ENCODE data around the gene ANKS3.

Gene ANKS3, protein sequence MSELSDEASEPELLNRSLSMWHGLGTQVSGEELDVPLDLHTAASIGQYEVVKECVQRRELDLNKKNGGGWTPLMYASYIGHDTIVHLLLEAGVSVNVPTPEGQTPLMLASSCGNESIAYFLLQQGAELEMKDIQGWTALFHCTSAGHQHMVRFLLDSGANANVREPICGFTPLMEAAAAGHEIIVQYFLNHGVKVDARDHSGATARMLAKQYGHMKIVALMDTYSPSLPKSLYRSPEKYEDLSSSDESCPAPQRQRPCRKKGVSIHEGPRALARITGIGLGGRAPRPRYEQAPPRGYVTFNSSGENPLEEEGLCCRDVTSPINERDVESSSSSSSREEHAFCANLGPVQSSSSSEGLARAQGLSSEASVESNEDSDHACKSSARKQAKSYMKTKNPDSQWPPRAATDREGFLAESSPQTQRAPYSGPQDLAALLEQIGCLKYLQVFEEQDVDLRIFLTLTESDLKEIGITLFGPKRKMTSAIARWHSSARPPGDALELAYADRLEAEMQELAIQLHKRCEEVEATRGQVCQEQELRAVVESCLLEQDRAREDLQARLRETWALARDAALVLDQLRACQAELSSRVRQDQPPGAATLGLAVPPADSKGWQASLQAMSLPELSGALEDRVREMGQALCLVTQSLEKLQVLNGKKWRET

DNA sequence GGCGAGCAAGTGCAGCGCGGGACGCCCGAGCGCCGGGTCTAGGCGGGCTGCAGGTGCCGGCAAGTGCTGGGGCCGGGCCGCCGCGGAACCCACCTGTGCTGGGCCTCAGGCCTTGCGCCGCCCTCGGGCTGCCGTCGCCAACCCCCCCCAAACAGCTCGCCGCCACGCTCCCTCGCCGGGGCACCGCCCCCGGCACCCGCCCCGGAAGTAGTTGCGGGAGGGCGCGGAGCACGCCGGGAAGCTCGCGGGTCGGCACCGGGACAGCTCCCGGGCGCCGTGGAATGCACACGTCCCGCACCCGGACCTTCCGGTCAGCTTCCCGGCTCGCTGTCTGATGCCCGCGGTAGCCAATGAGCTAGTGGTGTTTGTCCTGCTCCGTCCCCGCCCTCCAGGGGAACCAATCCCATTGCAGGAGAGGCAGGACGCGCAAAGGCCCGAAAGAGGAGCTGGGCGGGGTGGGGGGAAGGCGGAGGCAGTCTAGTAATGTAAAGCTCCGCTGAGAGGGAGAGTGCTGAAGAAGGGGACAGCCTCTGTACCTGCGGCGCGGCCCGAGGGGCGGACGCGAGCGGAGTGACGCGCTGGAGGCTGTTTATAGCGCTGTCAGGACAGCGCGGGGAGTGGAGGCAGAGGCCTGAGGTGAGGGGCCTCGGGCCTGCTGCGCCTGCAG, at the start of gene ANKS3, which contains the start of gene DNAAF8:
ANKS3 (minus strand) TSS at position 209 of the 667 bp plus-strand sequence. CDS start 4,122 bp downstream, outside the sequence.
DNAAF8 (plus strand) TSS at position 475 of the 667 bp plus-strand sequence. CDS start 1,978 bp downstream, outside the sequence.
- peak; percentile 98 for DNase-seq

DNA sequence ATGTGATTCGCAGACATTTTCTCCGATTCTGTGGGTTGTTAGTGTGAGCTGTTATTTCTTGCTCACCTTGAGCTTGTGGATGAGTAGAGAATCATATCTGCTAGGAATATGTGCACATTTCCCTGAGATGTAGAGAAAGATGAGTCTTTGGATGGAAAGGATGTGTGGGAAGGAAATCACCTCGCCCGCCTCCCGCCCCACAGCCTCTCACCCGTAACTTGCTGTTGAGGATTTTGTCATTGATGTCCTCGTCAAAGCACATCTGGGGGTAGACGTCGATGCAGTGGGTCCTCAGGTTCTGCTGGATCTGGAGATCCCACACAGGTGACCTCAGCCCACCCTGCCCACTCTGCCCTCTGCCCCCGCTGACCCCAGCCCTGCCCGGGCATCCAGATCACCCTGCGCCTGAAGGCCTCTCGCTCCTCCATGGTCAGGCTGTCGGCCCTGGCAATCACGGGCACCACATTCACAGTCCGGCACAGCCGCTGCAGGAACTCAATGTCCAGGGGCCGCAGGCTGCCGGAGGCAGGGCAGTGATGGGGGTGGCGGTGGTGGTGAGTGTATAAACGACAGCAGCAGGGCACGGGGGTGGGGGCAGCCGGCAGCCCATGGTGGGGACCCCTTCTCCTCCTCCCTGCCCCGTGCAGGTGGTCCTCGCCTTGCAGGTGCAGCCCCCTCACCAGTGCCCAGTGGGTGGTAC, 49.3 kb upstream of the ANKS3 start:
- DNase-seq, result no peak

DNA sequence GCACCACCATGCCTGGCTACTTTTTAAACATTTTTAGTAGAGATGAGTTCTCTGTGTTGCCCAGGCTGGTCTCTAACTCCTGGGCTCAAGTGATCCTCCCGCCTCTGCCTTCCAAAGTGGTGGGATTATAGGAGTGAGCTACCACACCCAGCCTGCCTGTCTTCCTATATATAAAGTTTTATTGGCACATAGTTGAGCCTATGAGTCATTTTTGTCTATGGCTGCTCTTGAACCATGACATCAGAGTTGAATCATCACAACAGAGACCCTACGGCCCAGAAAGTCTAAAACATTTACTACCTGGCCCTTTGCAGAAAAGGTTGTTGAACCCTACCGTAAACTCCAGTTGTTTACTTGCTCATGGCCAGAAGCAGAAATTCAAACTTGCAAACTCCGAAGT, 46.2 kb upstream of the ANKS3 start:
- DNase-seq, result no peak

DNA sequence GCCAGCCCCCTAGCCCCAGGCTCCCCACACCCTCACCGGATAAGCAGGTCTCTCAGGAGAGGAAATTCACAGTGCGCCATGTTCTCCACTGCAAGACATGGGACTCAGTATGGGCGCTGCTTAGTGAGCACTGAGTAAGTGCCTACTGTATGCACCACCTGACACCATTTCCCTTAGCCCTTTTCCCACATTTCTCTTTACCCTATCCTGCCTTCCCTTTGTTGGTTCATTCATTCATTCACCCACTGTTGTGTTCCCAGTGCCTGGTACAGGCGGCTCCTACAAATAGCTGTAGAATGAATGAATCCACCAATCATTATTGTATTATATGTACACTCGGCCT, 44.0 kb upstream of the ANKS3 start:
- DNase-seq, result no peak

DNA sequence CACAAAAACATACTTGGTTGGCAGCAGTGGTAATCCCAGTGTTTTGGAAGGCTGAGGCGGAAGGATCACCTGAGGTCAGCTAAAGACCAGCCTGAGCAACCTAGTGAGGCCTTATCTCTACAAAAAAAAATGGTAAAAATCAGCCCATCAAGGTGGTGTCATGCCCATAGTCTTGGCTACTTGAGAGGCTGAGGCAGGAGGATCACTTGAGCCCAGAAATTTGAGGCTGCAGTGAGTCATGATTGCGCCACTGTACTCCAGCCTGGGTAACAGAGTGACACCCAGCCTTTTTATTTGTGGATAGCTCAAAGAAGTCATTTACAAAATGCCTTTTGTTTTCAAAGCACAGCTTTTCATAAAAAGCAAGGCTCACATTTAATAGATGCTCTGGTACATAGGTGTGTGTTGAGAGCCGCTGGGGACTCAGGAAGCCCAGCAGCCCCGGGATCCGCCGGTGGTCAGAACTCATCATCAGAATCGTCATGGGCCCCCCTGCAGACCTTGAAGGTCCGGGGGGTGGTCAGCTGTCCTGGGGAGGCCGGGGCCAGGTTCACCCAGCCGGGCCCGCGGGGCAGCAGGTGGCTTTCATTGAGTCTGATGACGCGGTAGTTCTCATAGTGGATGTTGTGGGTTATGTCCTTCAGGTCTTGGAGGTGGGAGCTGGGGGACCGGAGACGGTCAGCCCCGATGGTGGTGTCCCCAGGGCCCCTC, 43.4 kb upstream of the ANKS3 start:
- DNase-seq, result no peak

DNA sequence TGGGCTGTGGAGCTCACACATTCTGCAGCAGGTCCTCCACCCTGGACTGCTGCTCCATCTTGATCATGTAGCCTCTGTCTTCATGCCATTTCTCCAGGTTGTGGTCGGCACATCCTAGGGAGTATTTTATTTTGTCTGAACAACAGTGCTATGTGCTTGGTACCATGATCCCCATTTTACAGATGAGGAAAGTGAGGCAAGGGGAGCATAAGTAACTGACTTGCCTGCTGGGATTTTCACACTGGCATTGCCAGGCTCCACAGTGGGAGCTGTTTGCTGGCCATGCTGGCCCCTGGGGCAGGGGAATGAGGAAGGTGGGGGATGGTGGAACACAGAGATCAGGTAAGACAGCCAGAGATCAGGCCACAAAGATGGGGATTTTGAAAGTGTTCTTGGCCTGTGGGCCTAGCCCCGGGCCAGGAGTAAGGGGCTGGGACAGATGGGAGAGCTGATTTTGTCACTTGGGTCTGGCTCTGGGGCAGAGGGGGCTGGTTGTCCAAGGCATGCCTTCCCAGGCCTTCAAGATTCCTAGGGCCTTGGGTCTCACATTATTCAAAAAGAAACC, 42.2 kb upstream of the ANKS3 start:
- DNase-seq, result no peak

DNA sequence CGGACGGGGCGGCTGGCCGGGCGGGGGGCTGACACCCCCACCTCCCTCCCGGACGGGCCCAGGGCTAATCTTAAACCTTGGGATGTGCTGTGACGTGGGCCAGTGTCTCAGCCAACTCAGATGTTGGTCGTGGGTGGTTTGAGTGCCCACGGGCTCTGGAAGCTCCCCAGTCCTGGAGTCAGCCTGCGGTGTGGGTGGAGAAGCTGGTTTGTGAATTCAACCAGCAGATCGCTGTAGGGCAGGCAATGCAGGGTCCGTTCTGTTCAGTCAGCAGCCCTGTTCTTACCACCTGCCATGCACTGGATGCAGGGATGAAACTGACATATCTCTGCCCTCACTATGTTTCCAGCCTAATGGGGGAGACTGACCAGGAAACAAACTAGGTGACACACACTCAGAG, 40.9 kb upstream of the ANKS3 start:
- DNase-seq, result no peak

DNA sequence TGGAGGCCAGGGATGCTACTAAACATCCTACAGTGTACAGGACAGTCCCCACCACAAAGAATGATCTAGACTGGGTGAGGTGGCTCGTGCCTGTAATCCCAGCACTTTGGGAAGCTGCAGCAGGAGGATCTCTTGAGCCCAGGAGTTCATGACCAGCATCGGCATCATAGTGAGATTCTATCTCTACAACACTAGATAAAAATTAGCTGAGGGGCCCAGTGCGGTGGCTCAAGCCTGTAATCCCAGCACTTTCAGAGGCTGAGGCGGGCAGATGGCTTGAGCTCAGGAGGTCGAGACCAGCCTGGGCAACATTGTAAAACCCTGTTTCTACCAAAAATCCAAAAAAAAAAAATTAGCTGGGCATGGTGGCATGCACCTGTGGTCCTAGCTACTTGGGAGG, 38.3 kb upstream of the ANKS3 start:
- DNase-seq, result no peak

DNA sequence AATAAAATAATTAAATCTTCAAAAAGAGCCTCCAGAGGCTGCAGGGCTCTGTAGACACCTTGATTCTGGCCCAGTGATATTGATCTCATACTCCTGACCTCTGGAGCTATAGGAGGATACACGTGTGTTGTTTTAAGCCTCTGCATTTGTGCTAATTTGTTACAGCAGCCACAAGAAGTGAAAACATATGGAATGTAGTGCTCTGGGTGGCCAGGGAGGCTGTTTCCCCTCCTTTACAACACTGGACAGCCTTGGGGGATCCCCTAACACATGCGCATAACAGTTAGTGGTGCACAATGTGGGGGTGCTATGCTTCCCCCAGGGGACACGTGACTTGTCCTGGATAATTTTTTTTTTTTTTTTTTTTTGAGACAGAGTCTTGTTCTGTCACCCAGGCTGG, 37.6 kb upstream of the ANKS3 start:
- DNase-seq, result no peak

DNA sequence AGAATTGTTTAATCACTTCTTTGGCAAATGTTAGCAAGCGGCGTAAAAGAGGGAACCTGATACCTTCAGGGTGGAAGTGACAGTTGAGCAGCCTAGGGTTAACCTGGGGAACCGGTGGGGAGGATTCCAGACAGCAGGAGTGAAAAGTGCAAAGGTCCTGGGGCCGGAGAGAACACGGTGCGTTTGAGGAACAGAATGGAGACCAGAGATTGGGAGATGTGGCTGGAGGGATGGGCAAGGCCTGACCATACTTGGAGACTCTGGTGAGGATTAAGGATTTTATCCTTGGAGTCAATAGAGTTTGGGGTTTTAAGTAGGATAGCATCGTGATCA, 35.2 kb upstream of the ANKS3 start:
- no peak for DNase-seq

DNA sequence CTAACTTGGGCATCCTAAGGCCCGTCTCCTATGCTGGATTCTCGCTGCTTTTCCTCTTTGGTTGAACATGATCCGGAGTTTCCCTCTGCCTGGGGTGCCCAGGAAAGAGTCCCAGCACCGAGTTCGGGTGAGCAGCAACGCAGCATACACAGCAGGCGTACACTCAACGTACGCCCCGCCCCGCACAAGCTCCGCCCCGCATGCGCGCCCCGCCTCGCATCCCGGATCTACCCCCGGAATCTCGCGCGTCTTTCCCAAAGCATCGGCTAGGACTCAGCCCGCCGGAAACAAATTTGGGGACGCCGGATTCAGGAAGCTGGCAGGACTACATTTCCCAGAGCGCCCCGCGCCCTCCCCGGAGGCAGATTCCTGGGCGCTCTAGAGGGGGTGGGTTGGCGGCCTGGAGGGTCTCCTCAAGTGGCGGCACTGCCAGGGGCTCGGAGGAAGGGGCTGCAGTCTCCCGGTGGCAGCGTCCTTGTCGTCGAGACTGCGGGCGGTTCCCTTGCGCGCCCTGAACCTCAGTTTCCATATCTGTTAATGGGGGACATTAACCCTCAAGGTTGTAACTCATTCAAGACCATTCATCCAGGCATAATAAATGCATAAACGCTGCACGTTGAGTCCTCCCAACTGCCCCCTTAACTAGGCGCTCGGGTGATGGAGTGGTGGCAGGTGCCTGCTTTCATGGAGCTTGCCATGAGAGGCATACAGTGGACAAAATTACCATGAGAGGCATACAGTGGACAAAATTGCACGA, 34.7 kb upstream of the ANKS3 start:
- DNase-seq, result peak; percentile 98

DNA sequence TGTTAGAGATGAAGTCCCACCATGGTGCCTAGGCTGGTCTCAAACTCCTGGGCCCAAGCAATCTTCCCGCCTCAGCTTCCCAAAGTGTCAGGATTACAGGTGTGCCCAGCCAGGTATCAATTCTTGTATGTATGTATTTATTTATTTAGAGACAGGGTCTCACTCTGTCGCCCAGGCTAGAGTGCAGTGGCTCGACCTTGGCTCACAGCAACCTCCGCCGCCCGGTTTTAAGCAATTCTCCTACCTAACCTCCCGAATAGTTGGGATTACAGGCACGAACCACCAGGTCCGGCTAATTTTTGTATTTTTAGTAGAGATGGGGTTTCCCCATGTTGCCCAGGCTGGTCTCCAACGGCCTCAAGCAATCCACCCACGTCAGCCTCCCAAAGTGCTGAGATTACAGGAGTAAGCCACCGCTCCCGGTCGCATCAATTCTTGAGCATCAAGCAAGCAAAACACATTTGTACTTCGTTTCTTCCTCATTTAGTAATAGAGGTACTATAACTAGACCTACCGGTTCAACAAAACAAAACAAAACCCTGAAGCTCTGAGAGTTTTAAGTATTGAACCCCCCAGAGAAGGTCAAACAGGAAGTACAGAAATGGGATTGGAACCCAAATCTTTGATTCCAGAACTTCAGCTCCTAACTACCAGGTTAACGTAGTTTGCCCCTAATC, 33.9 kb upstream of the ANKS3 start:
- no peak for DNase-seq

DNA sequence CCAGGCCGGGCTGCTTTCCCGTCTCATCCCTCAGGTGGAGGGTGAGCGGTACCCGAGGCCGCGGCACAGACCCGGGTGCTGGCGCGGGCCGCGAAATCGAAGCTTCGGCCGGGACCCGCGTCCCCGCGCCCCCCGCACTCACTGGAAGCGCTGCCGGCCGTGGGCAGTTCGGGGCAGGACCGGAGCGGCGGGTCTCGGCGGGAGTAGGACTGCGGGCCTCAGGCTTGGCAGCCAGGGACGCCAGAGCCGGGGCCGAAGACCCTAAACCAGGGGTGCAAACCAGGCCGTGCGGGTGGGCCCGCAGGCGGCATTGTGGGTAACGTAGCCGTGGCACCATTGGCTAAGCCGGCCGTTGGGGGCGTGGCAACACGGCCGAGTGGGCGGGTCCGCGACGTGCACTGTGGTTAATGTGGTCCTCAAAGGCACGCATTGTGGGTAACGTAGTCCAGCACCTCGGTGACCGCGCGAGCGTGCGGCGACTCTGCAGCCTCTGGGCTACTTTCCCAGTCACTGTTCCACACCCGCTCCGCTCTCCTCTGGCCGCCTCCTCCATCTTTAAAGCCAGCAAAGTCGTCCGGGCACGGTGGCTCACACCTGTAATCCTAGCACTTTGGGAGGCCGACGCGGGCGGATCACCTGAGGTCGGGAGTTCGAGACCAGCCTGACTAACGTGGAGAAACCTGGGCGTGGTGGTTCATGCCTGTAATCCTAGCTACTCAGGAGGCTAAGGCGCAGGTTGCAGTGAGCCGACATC, 33.0 kb upstream of the ANKS3 start, which contains the start of gene ZNF500:
ZNF500 (minus strand) TSS at position 288 of the 754 bp plus-strand sequence. CDS start 1,184 bp downstream, outside the sequence.
- peak; percentile 99 for DNase-seq

DNA sequence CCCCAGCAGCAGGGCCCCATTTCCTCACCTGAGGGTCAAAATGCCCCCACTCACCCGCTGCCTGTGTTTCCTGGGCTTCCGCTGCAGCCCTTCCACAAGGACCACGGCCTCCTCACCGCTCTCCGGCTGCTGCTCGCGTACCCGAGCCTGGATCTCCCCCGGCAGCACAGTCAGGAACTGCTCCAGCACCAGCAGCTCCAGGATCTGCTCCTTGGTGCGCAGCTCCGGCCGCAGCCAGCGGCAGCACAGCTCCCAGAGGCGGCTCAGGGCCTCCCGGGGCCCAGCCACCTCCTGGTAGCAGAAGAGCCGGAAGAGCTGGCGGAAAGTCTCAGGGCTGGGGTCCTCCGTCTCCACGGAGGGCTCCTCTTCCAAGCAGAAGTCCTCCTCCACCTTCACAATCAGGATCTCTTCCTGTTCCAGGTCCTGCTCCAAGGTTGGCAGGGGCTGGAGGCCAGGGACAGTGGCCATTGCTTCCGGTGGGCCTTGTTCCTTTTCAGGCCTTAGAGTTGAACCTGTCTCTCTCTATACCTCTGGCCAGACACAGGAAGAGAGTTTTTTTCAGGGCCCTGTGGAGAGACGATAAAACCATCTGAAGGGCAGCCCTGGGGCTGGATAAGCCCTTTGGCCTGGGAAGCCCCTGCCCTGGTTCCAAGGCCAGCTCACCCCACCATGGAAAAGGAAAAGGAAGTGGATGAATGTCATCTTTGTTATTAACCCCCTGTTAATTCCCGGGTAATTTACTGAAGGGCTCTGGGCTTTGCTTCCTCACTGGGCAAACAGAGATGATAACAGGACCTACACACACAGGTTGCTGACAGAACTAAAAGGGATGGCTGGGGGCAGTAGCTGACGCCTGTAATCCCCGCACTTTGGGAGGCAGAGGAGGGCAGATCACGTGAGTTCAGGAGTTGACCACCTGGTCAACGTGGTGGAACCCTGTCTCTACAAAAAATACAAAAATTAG, 31.7 kb upstream of the ANKS3 start:
- DNase-seq, result no peak

DNA sequence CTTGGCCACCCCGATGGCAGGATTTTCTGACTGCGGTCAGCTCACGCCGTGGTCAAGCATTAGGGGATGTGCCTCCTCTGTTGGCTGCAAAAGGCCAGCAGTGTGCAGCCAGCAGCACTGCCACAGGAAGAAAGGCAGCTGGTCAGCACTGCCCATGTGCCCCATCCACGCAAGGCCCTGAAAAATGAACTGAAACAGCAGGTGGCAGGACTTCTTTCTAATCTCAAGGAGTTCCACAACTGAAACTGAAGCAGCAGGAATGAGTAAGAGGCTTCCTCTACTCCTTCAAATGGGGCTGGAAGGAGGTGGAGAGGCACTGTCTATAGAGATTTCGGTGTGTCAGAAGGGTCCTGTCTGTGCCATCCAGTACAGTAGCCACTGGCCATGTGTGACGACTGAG, 29.7 kb upstream of the ANKS3 start:
- DNase-seq, result no peak

DNA sequence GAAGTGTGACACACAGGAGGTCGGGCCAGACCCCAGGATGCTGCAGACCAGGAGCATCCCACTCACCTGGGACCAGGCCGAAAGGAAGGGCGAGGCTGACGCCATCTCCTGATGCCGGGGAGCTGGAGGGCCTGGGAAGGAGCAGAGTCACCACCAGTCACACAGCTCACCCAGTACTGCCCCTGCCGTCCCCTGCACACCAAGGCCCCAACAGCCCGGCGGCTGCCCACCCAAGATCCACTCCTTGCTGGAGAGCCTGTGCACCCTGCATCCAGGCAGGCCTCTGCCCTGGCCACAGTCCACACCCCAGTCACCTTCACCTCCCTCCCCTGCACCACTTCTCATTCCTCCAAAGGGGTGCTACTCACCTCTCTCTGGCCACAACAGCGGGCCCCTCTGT, 28.1 kb upstream of the ANKS3 start:
- DNase-seq, result no peak

DNA sequence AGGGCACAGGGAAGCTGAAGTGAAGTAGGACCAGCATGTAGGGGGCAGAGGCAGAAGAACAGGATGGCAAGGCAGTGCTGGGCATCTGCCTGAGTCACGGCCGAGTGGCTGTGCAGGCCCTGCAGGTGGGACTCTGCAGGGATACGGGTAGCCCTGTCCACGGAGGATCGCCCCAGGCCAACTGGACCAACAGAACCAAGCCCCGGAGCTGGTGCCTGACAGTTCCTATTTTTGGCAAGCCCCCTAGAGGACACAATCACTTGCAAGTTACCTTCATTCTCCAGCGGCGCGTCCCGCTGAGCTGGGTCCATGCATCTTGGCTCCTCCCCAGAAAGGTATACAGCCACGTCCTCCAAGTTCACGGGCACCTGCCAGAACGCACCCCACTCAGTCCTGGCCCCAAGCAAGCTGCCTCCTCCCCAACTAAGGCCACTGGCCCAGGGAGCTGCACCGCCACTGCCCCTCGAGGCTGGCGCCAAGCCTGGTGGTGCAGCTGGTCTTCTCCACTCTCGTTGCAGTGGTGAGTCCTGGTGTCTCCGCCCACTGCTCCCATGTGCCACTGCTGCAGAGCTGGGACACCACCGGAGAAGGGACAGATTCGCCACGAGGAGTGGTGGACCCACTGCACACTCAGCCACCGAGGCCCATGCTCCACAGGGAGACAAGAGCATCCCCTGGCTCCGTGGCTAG, 26.3 kb upstream of the ANKS3 start:
- DNase-seq, result no peak

DNA sequence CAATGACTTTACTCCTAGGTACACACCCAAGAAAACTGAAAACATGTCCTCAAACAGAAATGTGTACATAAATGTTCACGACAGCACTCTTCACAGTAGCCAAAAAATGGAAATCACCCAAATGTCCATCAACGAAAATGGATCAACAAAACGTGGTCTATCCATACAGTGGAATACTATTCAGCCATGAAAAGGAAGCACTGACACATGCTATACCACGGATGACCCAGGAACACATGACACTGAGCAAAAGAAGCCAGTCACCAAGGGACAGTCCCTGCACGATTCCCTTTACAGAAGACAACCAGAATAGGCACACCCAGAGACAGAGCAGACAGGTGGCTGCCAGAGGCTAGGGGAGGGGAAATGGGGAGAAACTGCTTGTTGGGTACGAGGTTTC, 21.6 kb upstream of the ANKS3 start:
- no peak for DNase-seq
